ENCODE data around the gene SPTLC2.
A peak's percentile ranks its signal among the peaks of the same experiment; 100 is the strongest.

SPTLC2 gene

DNA sequence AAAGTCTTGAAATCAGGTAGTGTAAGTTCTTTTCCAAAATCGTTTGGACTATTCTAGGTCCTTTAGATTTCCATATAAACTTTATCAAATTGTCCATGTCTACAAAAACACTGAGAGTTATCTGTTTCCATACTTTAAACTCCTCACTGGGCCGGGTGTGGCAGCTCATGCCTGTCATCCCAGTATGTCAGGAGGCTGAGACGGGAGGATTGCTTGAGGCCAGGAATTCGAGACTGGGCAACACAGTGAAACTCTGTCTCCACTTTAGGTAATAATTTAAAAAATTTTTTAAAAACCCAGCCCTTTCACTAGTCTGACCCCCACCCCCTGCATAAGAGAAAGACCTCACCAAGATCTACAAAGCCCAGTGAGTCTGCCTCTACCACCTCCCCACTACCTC, 111.4 kb downstream of the SPTLC2 start:
- no peaks in the 10 kb centered on the region for H3K4me1 ChIP-seq (ENCODE audit: control insufficient read depth, insufficient read depth, low read length)
- no peaks in the 10 kb centered on the region for H3K36me3 ChIP-seq (ENCODE audit: control insufficient read depth, insufficient read depth, low read length)
- H3K9ac ChIP-seq (ENCODE audit: low read length), result no peak overlapping the region
- H3K4me3 ChIP-seq (ENCODE audit: low read length), result no peak overlapping the region
- peaks cover 2% of the 10 kb centered on the region for H3K27me3 ChIP-seq (ENCODE audit: control insufficient read depth, insufficient read depth, low read length)
- H3K27ac ChIP-seq (ENCODE audit: low read depth, low read length), result no peak overlapping the region

- H3K4me1 ChIP-seq (ENCODE audit: control insufficient read depth, insufficient read depth, low read length), result peaks cover 2% of the 10 kb centered on the region
- peaks cover 8% of the 10 kb centered on the region for H3K27me3 ChIP-seq (ENCODE audit: control insufficient read depth, insufficient read depth, low read length)
- no peaks in the 10 kb centered on the region for H3K36me3 ChIP-seq (ENCODE audit: control insufficient read depth, insufficient read depth, low read length)
- no peak overlapping the region for H3K4me3 ChIP-seq (ENCODE audit: low read length)
- H3K9ac ChIP-seq (ENCODE audit: low read length), result no peak overlapping the region
- no peak overlapping the region for H3K27ac ChIP-seq (ENCODE audit: low read depth, low read length)
Measured at GRCh38 chr14:77503138-77503537, 113.3 kb downstream of the SPTLC2 start.

GRCh38 chr14:77502109-77502782, 114.2 kb downstream of the SPTLC2 start:
- Histone ChIP-seq H3K4me1 (ENCODE audit: control insufficient read depth, insufficient read depth, low read length) (peaks cover 3% of the 10 kb centered on the region), H3K4me3 (ENCODE audit: low read length) (no peak overlapping the region), H3K27me3 (ENCODE audit: control insufficient read depth, insufficient read depth, low read length) (peaks cover 13% of the 10 kb centered on the region), H3K27ac (ENCODE audit: low read depth, low read length) (no peak overlapping the region), H3K9ac (ENCODE audit: low read length) (no peak overlapping the region), H3K36me3 (ENCODE audit: control insufficient read depth, insufficient read depth, low read length) (no peaks in the 10 kb centered on the region)

DNA sequence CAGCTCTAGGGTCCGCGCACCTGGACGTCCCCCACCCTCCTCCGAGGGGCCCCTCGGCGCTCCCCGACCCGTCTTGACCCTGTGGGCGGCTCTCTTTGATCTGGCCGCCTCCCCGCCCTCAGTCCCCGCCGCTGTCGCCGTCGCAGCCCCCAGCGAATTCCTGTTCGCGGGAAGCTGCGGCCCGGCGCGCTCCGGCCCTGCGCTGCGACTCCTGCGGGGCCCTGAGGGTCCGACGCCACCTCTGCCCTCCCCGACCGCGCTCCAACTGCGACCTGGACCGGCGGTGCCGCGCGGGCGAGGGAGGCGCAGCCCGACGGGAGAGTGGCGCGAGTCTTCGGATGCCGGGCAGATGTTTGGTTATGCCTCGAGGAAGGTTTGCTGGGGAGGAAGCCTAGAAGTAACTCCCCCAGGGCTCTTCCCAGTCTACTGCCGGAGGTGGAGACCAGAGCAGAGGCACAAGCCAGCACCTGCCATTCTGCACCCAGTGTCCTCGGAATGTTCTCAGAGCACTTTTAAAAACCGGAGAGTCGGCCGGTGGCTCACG, 117.4 kb downstream of the SPTLC2 start:
- peak overlapping the region; percentile 29 for H3K4me3 ChIP-seq (ENCODE audit: low read length)
- H3K27ac ChIP-seq (ENCODE audit: low read depth, low read length), result no peak overlapping the region
- peaks cover 3% of the 10 kb centered on the region for H3K4me1 ChIP-seq (ENCODE audit: control insufficient read depth, insufficient read depth, low read length)
- no peaks in the 10 kb centered on the region for H3K36me3 ChIP-seq (ENCODE audit: control insufficient read depth, insufficient read depth, low read length)
- peaks cover 13% of the 10 kb centered on the region for H3K27me3 ChIP-seq (ENCODE audit: control insufficient read depth, insufficient read depth, low read length)
- no peak overlapping the region for H3K9ac ChIP-seq (ENCODE audit: low read length)

- Histone ChIP-seq H3K4me3 (ENCODE audit: low read length) (peak within 1 kb of the TSS; percentile 29), H3K9ac (ENCODE audit: low read length) (no peak within 1 kb of the TSS), H3K36me3 (ENCODE audit: control insufficient read depth, insufficient read depth, low read length) (no peaks in the 10 kb centered on the region), H3K4me1 (ENCODE audit: control insufficient read depth, insufficient read depth, low read length) (peaks cover 3% of the 10 kb centered on the region), H3K27me3 (ENCODE audit: control insufficient read depth, insufficient read depth, low read length) (peaks cover 13% of the 10 kb centered on the region), H3K27ac (ENCODE audit: low read depth, low read length) (no peak within 1 kb of the TSS)
Measured at GRCh38 chr14:77498120-77498979, 118.1 kb downstream of the SPTLC2 start, which contains the start of gene ISM2. ISM2 (minus strand) TSS chr14:77498816; CDS start chr14:77498793, 23 bp downstream.

- H3K4me3 ChIP-seq (ENCODE audit: low read length), result no peak overlapping the region
- H3K36me3 ChIP-seq (ENCODE audit: control insufficient read depth, insufficient read depth, low read length), result no peaks in the 10 kb centered on the region
- H3K9ac ChIP-seq (ENCODE audit: low read length), result no peak overlapping the region
- peaks cover 3% of the 10 kb centered on the region for H3K4me1 ChIP-seq (ENCODE audit: control insufficient read depth, insufficient read depth, low read length)
- no peak overlapping the region for H3K27ac ChIP-seq (ENCODE audit: low read depth, low read length)
- peaks cover 13% of the 10 kb centered on the region for H3K27me3 ChIP-seq (ENCODE audit: control insufficient read depth, insufficient read depth, low read length)
Measured at GRCh38 chr14:77495334-77495733, 121.1 kb downstream of the SPTLC2 start.

- H3K36me3 ChIP-seq (ENCODE audit: control insufficient read depth, insufficient read depth, low read length), result no peaks in the 10 kb centered on the region
- no peak overlapping the region for H3K4me3 ChIP-seq (ENCODE audit: low read length)
- H3K27me3 ChIP-seq (ENCODE audit: control insufficient read depth, insufficient read depth, low read length), result no peaks in the 10 kb centered on the region
- H3K4me1 ChIP-seq (ENCODE audit: control insufficient read depth, insufficient read depth, low read length), result no peaks in the 10 kb centered on the region
- no peak overlapping the region for H3K9ac ChIP-seq (ENCODE audit: low read length)
- H3K27ac ChIP-seq (ENCODE audit: low read depth, low read length), result no peak overlapping the region
Measured at GRCh38 chr14:77491056-77491455, 125.4 kb downstream of the SPTLC2 start.

- Histone ChIP-seq H3K4me1 (ENCODE audit: control insufficient read depth, insufficient read depth, low read length) (no peaks in the 10 kb centered on the region), H3K9ac (ENCODE audit: low read length) (no peak overlapping the region), H3K36me3 (ENCODE audit: control insufficient read depth, insufficient read depth, low read length) (no peaks in the 10 kb centered on the region), H3K27ac (ENCODE audit: low read depth, low read length) (no peak overlapping the region), H3K4me3 (ENCODE audit: low read length) (no peak overlapping the region), H3K27me3 (ENCODE audit: control insufficient read depth, insufficient read depth, low read length) (no peaks in the 10 kb centered on the region)
Measured at GRCh38 chr14:77490347-77490986, 126.0 kb downstream of the SPTLC2 start.

GRCh38 chr14:77489041-77489440, 127.4 kb downstream of the SPTLC2 start:
- Histone ChIP-seq H3K27ac (ENCODE audit: low read depth, low read length) (no peak overlapping the region), H3K9ac (ENCODE audit: low read length) (no peak overlapping the region), H3K4me1 (ENCODE audit: control insufficient read depth, insufficient read depth, low read length) (no peaks in the 10 kb centered on the region), H3K4me3 (ENCODE audit: low read length) (no peak overlapping the region), H3K27me3 (ENCODE audit: control insufficient read depth, insufficient read depth, low read length) (no peaks in the 10 kb centered on the region), H3K36me3 (ENCODE audit: control insufficient read depth, insufficient read depth, low read length) (no peaks in the 10 kb centered on the region)

DNA sequence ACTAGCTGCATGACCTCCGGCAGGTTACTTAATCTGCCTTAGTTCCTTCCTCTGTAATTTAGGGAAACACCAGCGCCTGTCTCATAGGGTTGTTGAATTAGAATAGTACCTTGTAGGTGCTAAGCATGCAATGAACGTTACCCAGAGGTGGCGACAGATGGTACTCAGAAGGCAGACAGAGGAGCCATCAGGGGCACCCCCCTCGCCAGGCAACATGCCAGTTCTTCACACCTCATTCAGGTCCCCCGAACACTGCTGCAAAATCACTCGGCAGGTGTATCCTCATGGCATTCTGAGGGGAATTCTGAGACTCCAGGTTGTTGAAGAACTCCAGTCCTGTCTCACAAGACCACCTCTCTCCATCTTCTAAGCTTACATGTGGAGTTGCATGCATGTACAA, 127.9 kb downstream of the SPTLC2 start:
- H3K4me3 ChIP-seq (ENCODE audit: low read length), result no peak overlapping the region
- no peaks in the 10 kb centered on the region for H3K4me1 ChIP-seq (ENCODE audit: control insufficient read depth, insufficient read depth, low read length)
- H3K9ac ChIP-seq (ENCODE audit: low read length), result no peak overlapping the region
- H3K27me3 ChIP-seq (ENCODE audit: control insufficient read depth, insufficient read depth, low read length), result no peaks in the 10 kb centered on the region
- no peak overlapping the region for H3K27ac ChIP-seq (ENCODE audit: low read depth, low read length)
- no peaks in the 10 kb centered on the region for H3K36me3 ChIP-seq (ENCODE audit: control insufficient read depth, insufficient read depth, low read length)

DNA sequence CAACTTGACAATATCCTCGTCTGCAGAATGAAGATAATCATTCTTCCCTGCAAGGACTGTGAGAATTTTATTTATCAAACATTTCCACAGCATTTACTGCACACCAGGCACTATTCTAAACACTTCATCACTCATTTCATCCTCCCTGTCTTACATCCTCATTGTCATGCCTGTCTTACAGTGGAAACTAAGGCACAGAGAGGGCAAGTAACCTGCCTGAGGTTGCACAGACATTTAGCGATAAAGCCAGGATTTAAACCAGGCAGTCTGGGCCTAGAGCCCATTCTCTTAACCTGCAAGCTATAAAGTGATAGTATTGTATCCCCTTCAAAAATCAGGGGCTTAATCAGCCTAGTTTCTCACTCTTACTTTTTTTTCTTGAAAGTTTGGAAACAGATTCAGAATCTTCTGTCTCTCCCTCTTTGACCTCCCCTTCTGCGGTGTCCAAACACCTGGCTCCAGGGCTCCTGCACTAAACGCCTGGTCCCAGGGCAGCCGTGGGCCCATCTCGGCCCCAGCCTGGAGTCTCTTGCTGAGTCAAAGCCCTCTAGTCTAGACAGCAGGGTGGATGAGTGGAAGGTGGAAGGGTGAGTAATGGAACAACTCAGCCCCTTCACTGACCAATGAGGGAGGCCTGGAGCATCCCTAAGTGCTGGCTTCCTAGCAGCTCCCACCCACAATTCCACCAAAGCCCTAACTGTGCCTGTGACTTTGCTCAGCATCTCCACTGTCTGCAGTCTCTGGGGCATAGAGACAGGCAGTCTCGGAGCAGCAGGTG, 130.3 kb downstream of the SPTLC2 start:
- no peaks in the 10 kb centered on the region for H3K27me3 ChIP-seq (ENCODE audit: control insufficient read depth, insufficient read depth, low read length)
- H3K27ac ChIP-seq (ENCODE audit: low read depth, low read length), result no peak overlapping the region
- no peaks in the 10 kb centered on the region for H3K4me1 ChIP-seq (ENCODE audit: control insufficient read depth, insufficient read depth, low read length)
- H3K4me3 ChIP-seq (ENCODE audit: low read length), result no peak overlapping the region
- no peaks in the 10 kb centered on the region for H3K36me3 ChIP-seq (ENCODE audit: control insufficient read depth, insufficient read depth, low read length)
- no peak overlapping the region for H3K9ac ChIP-seq (ENCODE audit: low read length)

- no peak overlapping the region for H3K9ac ChIP-seq (ENCODE audit: low read length)
- H3K36me3 ChIP-seq (ENCODE audit: control insufficient read depth, insufficient read depth, low read length), result no peaks in the 10 kb centered on the region
- H3K27me3 ChIP-seq (ENCODE audit: control insufficient read depth, insufficient read depth, low read length), result no peaks in the 10 kb centered on the region
- H3K27ac ChIP-seq (ENCODE audit: low read depth, low read length), result no peak overlapping the region
- H3K4me1 ChIP-seq (ENCODE audit: control insufficient read depth, insufficient read depth, low read length), result no peaks in the 10 kb centered on the region
- no peak overlapping the region for H3K4me3 ChIP-seq (ENCODE audit: low read length)
Measured at GRCh38 chr14:77485256-77485655, 131.2 kb downstream of the SPTLC2 start.

All from rectal smooth muscle tissue (tissue), 1 donor.